Neural progenitor cell (in vitro differentiated cells): Measurements from ENCODE around the gene NUDT16L1. TPM values are rescaled to one million over a fixed set of nuclear protein-coding genes. Genes with fewer than 3 reads are reported as not detected.

Source experiments
- DNase-seq: peaks from one replicate; pipeline ENCODE4 v3.0.0-alpha.2; 2016; ENCODE audit warnings: low spot score
- H2AFZ ChIP-seq: fragments of 200-600 bp; sonication (generic); replicated peaks from 2 replicates; pipeline ENCODE4 v1.6.1; 2016; ENCODE audit warnings: antibody characterized with exemption
- H3F3A ChIP-seq: fragments of 200-600 bp; sonication (generic); 2 replicates; pipeline ENCODE4 v1.6.1; 2016; ENCODE audit warnings: antibody characterized with exemption, low read depth
- H3K27ac ChIP-seq: fragments of 200-600 bp; sonication (generic); 2 replicates; pipeline ENCODE4 v1.5.1; 2016; ENCODE audit warnings: mild to moderate bottlenecking
- H3K27me3 ChIP-seq: fragments of 200-600 bp; sonication (generic); 2 replicates; pipeline ENCODE4 v1.6.1; 2016; ENCODE audit warnings: mild to moderate bottlenecking, moderate library complexity
- H3K36me3 ChIP-seq: fragments of 200-600 bp; sonication (generic); 2 replicates; pipeline ENCODE4 v1.5.1; 2016
- H3K4me1 ChIP-seq: fragments of 200-600 bp; sonication (generic); 2 replicates; pipeline ENCODE4 v1.6.1; 2016; ENCODE audit warnings: mixed run types
- H3K4me2 ChIP-seq: fragments of 200-600 bp; sonication (generic); 2 replicates; pipeline ENCODE4 v1.6.1; 2016
- H3K4me3 ChIP-seq: fragments of 200-600 bp; sonication (generic); 2 replicates; pipeline ENCODE4 v1.5.1; 2016
- H3K79me2 ChIP-seq: fragments of 200-600 bp; sonication (generic); 2 replicates; pipeline ENCODE4 v1.6.1; 2016; ENCODE audit warnings: low read depth
- H3K9ac ChIP-seq: fragments of 200-600 bp; sonication (generic); 2 replicates; pipeline ENCODE4 v1.6.1; 2016
- H3K9me3 ChIP-seq: fragments of 200-600 bp; sonication (generic); 2 replicates; pipeline ENCODE4 v1.5.1; 2016; ENCODE audit warnings: low read depth
- H4K20me1 ChIP-seq: fragments of 200-600 bp; sonication (generic); 2 replicates; pipeline ENCODE4 v1.6.1; 2016; ENCODE audit warnings: low read depth
- H3K27ac Mint-ChIP-seq: 3 replicates; pipeline ENCODE4 v1.8.0; 2021; ENCODE audit warnings: mixed read lengths
- H3K27me3 Mint-ChIP-seq: 2 replicates; pipeline ENCODE4 v1.8.0; 2022; ENCODE audit warnings: low read depth, mild to moderate bottlenecking, inconsistent platforms, moderate library complexity, mixed read lengths; ENCODE audit not compliant: insufficient read depth
- H3K36me3 Mint-ChIP-seq: 3 replicates; pipeline ENCODE4 v1.8.0; 2021; ENCODE audit warnings: mixed read lengths
- H3K4me1 Mint-ChIP-seq: 3 replicates; pipeline ENCODE4 v1.8.0; 2021; ENCODE audit warnings: mixed read lengths
- H3K4me3 Mint-ChIP-seq: 3 replicates; pipeline ENCODE4 v1.8.0; 2021; ENCODE audit warnings: mild to moderate bottlenecking, moderate library complexity, mixed read lengths
- H3K9me3 Mint-ChIP-seq: 3 replicates; pipeline ENCODE4 v1.8.0; 2020; ENCODE audit warnings: mixed read lengths
- EZH2 ChIP-seq: fragments of 200-600 bp; sonication (generic); IDR thresholded peaks from 2 replicates; pipeline ENCODE4 v1.6.1; 2017; ENCODE audit warnings: antibody characterized with exemption, mild to moderate bottlenecking, moderate library complexity
- EZH2phosphoT487 ChIP-seq: fragments of 200-600 bp; sonication (generic); IDR thresholded peaks from 2 replicates; pipeline ENCODE4 v1.6.1; 2017; ENCODE audit warnings: antibody characterized with exemption
- total RNA-seq: library from RNA; depleted of rRNA; stranded (reverse); fragments of >200 nt; gene quantifications from 2 replicates; pipeline ENCODE4 v1.2.3, GENCODE V29; 2015; ENCODE audit warnings: low replicate concordance
- TF ChIP-seq, protein P1 (sequence below): fragments of 200-600 bp; sonication (generic); IDR thresholded peaks from 2 replicates; pipeline ENCODE4 v1.5.1; 2017; ENCODE audit warnings: antibody characterized with exemption, mild to moderate bottlenecking

The NUDT16L1 gene
- 10.9 and 39.3 TPM in 2 replicates for total RNA-seq

DNA sequence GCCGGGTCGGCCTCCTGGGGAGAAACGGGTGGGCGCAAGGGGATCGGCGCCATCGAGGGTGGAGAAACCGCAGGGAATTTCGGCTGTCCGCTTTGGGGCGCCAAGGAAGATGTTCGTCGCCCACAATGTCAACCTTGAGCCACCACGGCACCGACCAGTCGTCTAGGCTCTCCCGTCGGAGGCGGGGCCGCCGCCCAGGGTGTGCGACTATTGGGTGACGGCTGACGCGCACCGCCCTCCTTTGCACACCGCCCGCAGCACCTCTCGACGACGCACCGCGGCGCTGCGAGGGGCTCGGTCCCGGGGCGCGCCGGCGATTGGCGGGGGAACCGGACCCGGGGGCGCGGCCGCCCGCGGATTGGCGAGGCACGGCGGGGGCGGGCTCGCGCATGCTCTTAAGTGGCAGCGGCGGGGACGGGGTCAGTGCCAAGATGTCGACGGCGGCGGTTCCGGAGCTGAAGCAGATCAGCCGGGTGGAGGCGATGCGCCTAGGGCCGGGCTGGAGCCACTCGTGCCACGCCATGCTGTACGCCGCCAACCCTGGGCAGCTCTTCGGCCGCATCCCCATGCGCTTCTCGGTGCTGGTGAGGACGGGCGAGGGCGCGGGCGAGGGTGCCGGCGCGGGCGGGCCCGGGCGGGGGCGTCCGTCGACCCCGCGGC lies at the start of gene NUDT16L1:
NUDT16L1 (plus strand) TSS at position 267 of the 660 bp plus-strand sequence; CDS start at position 432, 165 bp downstream.
- no peak for TF ChIP-seq EZH2phosphoT487
- TF ChIP-seq, protein P1, sequence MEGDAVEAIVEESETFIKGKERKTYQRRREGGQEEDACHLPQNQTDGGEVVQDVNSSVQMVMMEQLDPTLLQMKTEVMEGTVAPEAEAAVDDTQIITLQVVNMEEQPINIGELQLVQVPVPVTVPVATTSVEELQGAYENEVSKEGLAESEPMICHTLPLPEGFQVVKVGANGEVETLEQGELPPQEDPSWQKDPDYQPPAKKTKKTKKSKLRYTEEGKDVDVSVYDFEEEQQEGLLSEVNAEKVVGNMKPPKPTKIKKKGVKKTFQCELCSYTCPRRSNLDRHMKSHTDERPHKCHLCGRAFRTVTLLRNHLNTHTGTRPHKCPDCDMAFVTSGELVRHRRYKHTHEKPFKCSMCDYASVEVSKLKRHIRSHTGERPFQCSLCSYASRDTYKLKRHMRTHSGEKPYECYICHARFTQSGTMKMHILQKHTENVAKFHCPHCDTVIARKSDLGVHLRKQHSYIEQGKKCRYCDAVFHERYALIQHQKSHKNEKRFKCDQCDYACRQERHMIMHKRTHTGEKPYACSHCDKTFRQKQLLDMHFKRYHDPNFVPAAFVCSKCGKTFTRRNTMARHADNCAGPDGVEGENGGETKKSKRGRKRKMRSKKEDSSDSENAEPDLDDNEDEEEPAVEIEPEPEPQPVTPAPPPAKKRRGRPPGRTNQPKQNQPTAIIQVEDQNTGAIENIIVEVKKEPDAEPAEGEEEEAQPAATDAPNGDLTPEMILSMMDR = peak; percentile 41
- H3K9me3 ChIP-seq = no peaks in the 10 kb centered on the region
- H3K36me3 Mint-ChIP-seq = no peaks in the 10 kb centered on the region

DNA sequence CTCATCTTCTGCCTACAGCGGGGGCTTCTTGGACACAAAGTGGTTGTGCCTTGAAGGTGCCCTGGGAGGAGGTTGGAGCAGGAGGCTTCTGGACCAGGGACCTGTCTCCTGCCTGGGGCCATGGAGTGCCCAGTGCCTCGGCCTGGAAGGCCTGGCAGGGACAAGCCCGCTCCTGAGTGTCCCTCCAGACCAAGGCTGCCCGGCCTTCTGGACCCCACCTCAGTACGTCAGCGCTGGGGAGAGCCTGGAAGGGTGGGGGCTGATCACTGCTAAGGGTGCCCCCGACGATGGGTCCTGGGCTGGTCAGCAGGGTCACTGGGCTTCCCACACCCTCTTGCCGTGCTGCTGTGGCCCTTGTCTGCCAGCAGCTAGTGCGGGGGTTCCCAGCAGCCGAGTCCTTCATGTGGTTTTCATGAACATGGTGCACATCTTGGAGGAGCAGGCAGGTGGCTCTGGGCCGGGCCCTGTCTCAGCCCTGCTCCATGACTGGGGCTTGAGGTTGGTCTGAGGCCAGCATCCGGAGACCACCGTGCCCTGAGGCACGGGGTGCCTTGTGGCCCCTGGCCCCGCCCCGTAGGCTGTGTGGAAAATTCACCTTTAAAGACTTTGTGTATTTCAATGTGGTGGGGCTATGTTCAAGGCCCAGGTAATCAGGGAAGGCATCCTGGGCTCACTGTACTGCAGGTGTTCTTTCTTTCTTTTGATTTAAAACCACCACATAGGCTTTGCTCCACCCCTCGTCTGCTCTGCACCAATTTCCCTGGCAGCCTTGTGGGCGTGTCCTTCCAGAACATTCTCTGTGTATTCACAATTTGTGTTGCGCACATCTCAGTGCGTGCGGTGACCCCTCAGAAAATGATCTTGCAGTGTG lies 46.4 kb upstream of the NUDT16L1 start:
- H3K4me2 ChIP-seq = no peak overlapping the region
- peaks cover 47% of the 10 kb centered on the region for H3K79me2 ChIP-seq
- no peaks in the 10 kb centered on the region for H3K27me3 ChIP-seq
- H3K9me3 Mint-ChIP-seq = peaks cover 9% of the 10 kb centered on the region
- H3K4me1 Mint-ChIP-seq = no peaks in the 10 kb centered on the region
- no peak overlapping the region for H3K4me3 ChIP-seq
- no peak overlapping the region for H3K27ac ChIP-seq
- H3K36me3 Mint-ChIP-seq = peaks cover 21% of the 10 kb centered on the region
- no peaks in the 10 kb centered on the region for H3K36me3 ChIP-seq
- H3K4me1 ChIP-seq = no peaks in the 10 kb centered on the region
- DNase-seq = no peak
- peaks cover 7% of the 10 kb centered on the region for H3K27me3 Mint-ChIP-seq
- H3K9ac ChIP-seq = no peak overlapping the region
- no peak overlapping the region for H3K4me3 Mint-ChIP-seq
- H3K9me3 ChIP-seq = no peaks in the 10 kb centered on the region
- peaks cover 8% of the 10 kb centered on the region for H4K20me1 ChIP-seq
- no peak overlapping the region for H3K27ac Mint-ChIP-seq
- peaks cover 2% of the 10 kb centered on the region for H3F3A ChIP-seq
- TF ChIP-seq EZH2 = no peak
- TF ChIP-seq, protein P1 = no peak
- no peak for TF ChIP-seq EZH2phosphoT487
- no peak overlapping the region for H2AFZ ChIP-seq

More for the DNA sequence above, at the start of gene NUDT16L1:
- H3K27me3 ChIP-seq = no peaks in the 10 kb centered on the region
- H3K36me3 ChIP-seq = no peaks in the 10 kb centered on the region
- peaks cover 13% of the 10 kb centered on the region for H3K79me2 ChIP-seq
- Mint-ChIP-seq H3K4me3 (peak within 1 kb of the TSS; percentile 89), H3K4me1 (no peaks in the 10 kb centered on the region), H3K27me3 (peaks cover 7% of the 10 kb centered on the region), H3K27ac (no peak within 1 kb of the TSS), H3K9me3 (no peaks in the 10 kb centered on the region)
- H3K4me2 ChIP-seq = peak within 1 kb of the TSS; percentile 92
- H3K27ac ChIP-seq = no peak within 1 kb of the TSS
- peak within 1 kb of the TSS; percentile 82 for H3K9ac ChIP-seq
- peak; percentile 99 for DNase-seq
- peaks cover 17% of the 10 kb centered on the region for H4K20me1 ChIP-seq
- H2AFZ ChIP-seq = peak within 1 kb of the TSS; percentile 26
- peak within 1 kb of the TSS; percentile 94 for H3K4me3 ChIP-seq
- no peaks in the 10 kb centered on the region for H3K4me1 ChIP-seq
- peaks cover 19% of the 10 kb centered on the region for H3F3A ChIP-seq

DNA sequence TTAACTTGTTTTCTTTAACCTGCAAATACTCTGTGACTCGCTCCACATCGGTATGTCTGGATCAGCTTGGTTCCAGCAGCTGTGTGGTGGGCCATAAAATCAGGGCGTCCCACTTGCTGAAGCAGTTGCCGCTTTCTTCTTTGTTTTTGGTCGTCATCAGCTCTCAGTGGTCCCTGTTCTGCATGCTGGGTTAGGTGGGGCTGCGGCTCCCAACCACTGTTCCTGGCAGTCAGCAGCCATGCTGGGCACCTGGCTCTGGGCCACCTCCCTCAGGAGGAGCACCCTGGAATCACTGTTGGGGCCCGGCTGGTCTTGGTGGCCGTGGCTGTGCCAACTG lies 45.8 kb upstream of the NUDT16L1 start:
- peaks cover 42% of the 10 kb centered on the region for H3K79me2 ChIP-seq
- Mint-ChIP-seq H3K27me3 (peaks cover 7% of the 10 kb centered on the region), H3K4me1 (no peaks in the 10 kb centered on the region), H3K9me3 (peaks cover 9% of the 10 kb centered on the region), H3K27ac (no peak overlapping the region), H3K4me3 (no peak overlapping the region), H3K36me3 (peaks cover 21% of the 10 kb centered on the region)
- H3K4me2 ChIP-seq = no peak overlapping the region
- peaks cover 2% of the 10 kb centered on the region for H3F3A ChIP-seq
- TF ChIP-seq EZH2phosphoT487 (no peak), EZH2 (no peak)
- TF ChIP-seq, protein P1 = no peak
- H3K4me3 ChIP-seq = no peak overlapping the region
- no peaks in the 10 kb centered on the region for H3K9me3 ChIP-seq
- no peak overlapping the region for H3K9ac ChIP-seq
- no peak overlapping the region for H3K27ac ChIP-seq
- no peaks in the 10 kb centered on the region for H3K27me3 ChIP-seq
- no peak overlapping the region for H2AFZ ChIP-seq
- peaks cover 7% of the 10 kb centered on the region for H4K20me1 ChIP-seq
- DNase-seq = no peak
- H3K4me1 ChIP-seq = no peaks in the 10 kb centered on the region
- no peaks in the 10 kb centered on the region for H3K36me3 ChIP-seq
